PC-3 (cell line): Measurements from ENCODE around the gene NKX6-2. TPM values are rescaled to one million over a fixed set of nuclear protein-coding genes. Genes with fewer than 3 reads are reported as not detected.

Experiments
- ATAC-seq: fragments of 200-7000 bp; cut with Tn5 transposase; 2 replicates; pipeline ENCODE4 v1.9.1; 2020; ENCODE audit warnings: mild to moderate bottlenecking, moderate library complexity
- BruUV-seq: library from RNA; stranded (reverse); fragments of 400-500 nt; replicated peaks from 2 replicates; lab custom pipeline; 2021; lab: Mats Ljungman, UMichigan
- CTCF ChIA-PET: fragments of 300-600 bp; sonication (Branson Sonifier 250); formaldehyde crosslinking; loops from one replicate; lab custom pipeline; 2022; ENCODE audit warnings: antibody characterized with exemption; lab: Charles Lee
- POLR2A ChIA-PET: fragments of 300-600 bp; sonication (Branson Sonifier 250); formaldehyde crosslinking; loops from one replicate; lab custom pipeline; 2022; ENCODE audit warnings: antibody characterized with exemption; ENCODE audit not compliant: unreplicated experiment; lab: Charles Lee
- DNase-seq: peaks from one replicate; pipeline ENCODE4 v3.0.0-alpha.2; 2015
- H2AFZ ChIP-seq: fragments of 300-600 bp; sonication (generic); 2 replicates; pipeline ENCODE4 v1.6.0; 2016; ENCODE audit warnings: antibody characterized with exemption, low read length
- H3F3A ChIP-seq: fragments of 300-600 bp; sonication (generic); one replicate; pipeline ENCODE4 v1.6.0; 2017; ENCODE audit warnings: antibody characterized with exemption, low read length, control low read depth, mild to moderate bottlenecking; ENCODE audit not compliant: unreplicated experiment
- H3K27ac ChIP-seq: fragments of 300-600 bp; sonication (generic); 2 replicates; pipeline ENCODE4 v1.5.1; 2016; ENCODE audit warnings: mild to moderate bottlenecking, low read length
- H3K27me3 ChIP-seq: fragments of 300-600 bp; sonication (generic); 2 replicates; pipeline ENCODE4 v1.6.1; 2016; ENCODE audit warnings: low read length, mixed read lengths
- H3K36me3 ChIP-seq: fragments of 300-600 bp; sonication (generic); 2 replicates; pipeline ENCODE4 v1.6.1; 2016; ENCODE audit warnings: low read depth, mixed run types, low read length, mixed read lengths
- H3K4me1 ChIP-seq: fragments of 300-600 bp; sonication (generic); 2 replicates; pipeline ENCODE4 v1.5.1; 2016; ENCODE audit warnings: low read length; ENCODE audit not compliant: insufficient read depth
- H3K4me2 ChIP-seq: fragments of 300-600 bp; sonication (generic); 2 replicates; pipeline ENCODE4 v1.6.0; 2016; ENCODE audit warnings: low read length
- H3K4me3 ChIP-seq: fragments of 300-600 bp; sonication (generic); 2 replicates; pipeline ENCODE4 v1.5.1; 2016; ENCODE audit warnings: mild to moderate bottlenecking, low read length, mixed read lengths
- H3K79me2 ChIP-seq: fragments of 300-600 bp; sonication (generic); 2 replicates; pipeline ENCODE4 v1.6.1; 2017; ENCODE audit warnings: low read length, mixed read lengths
- H3K9ac ChIP-seq: fragments of 300-600 bp; sonication (generic); 2 replicates; pipeline ENCODE4 v1.6.0; 2016; ENCODE audit warnings: mild to moderate bottlenecking, low read length
- H3K9me2 ChIP-seq: fragments of 300-600 bp; sonication (generic); replicated peaks from 2 replicates; pipeline ENCODE4 v1.6.1; 2016; ENCODE audit warnings: mixed run types, low read length, mixed read lengths
- H3K9me3 ChIP-seq: fragments of 300-600 bp; sonication (generic); 2 replicates; pipeline ENCODE4 v1.6.1; 2016; ENCODE audit warnings: low read length, mixed read lengths
- H4K20me1 ChIP-seq: fragments of 300-600 bp; sonication (generic); 2 replicates; pipeline ENCODE4 v1.6.1; 2016; ENCODE audit warnings: low read length, mixed read lengths
- CTCF ChIP-seq: fragments of 300-600 bp; sonication (generic); conservative IDR thresholded peaks from 2 replicates; pipeline ENCODE4 v1.5.1; 2017; ENCODE audit warnings: antibody characterized with exemption, low read depth, mild to moderate bottlenecking, low read length
- EZH2 ChIP-seq: fragments of 300-600 bp; sonication (generic); IDR thresholded peaks from one replicate; pipeline ENCODE4 v1.6.1; 2017; ENCODE audit warnings: antibody characterized with exemption, mild to moderate bottlenecking, low read length; ENCODE audit not compliant: unreplicated experiment
- EZH2phosphoT487 ChIP-seq: fragments of 300-600 bp; sonication (generic); IDR thresholded peaks from 2 replicates; pipeline ENCODE4 v1.6.1; 2018; ENCODE audit warnings: mild to moderate bottlenecking, antibody characterized with exemption, low read length, borderline replicate concordance
- intact Hi-C: fragments of 100-400 bp; cut with micrococcal nuclease; formaldehyde crosslinking; loops from 2 replicates; pipeline ENCODE4 v1.9.0; 2023
- total RNA-seq: library from RNA; depleted of rRNA; stranded (reverse); fragments of >200 nt; gene quantifications from 2 replicates; pipeline ENCODE4 v1.2.3, GENCODE V29; 2014

NKX6-2 gene
- total RNA-seq, 1 experiment from 2014 or later, result not detected

DNA sequence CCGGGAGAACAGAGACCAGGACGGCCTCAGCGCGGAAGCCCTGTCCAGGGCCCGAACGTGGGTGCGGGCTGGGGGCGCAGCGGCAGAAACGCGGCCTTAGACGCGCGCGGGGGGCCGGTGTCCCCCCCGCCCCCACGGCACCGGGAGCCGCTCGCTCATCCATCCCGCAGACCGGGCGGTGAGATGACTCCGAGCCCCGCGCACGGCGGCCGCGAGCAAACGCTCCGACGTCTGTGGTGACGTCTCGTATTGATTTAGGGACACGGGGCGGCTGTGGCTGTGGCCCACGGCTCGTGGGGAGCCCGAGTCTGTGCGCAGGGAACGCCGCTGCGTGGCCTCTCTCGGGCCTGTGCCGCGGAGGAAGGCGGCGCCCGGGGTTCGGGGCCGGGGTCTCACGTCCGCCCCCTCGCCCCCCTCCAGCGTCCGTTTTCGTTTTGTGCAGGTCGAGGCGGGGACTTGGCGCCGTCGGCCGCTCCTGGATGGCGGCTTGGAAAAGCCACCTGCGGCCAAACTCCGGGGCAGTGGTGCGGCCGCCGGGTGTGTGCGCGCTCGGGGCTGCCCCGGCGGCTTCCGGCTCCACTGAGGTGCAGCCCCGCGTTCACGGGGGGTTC lies 1.0 kb upstream of the NKX6-2 start:
- Histone ChIP-seq H3K4me3 (peak overlapping the region; percentile 40), H3K9ac (no peak overlapping the region), H3F3A (no peaks in the 10 kb centered on the region), H3K9me2 (no peaks in the 10 kb centered on the region), H3K27ac (no peak overlapping the region), H3K4me2 (peak overlapping the region; percentile 53), H3K9me3 (no peaks in the 10 kb centered on the region), H2AFZ (no peak overlapping the region), H3K4me1 (no peaks in the 10 kb centered on the region), H4K20me1 (no peaks in the 10 kb centered on the region), H3K27me3 (peaks cover 30% of the 10 kb centered on the region), H3K36me3 (no peaks in the 10 kb centered on the region), H3K79me2 (no peaks in the 10 kb centered on the region)
- BruUV-seq, result no TSS peak
- POLR2A ChIA-PET, result no interaction called here
- peak; percentile 86 for TF ChIP-seq EZH2
- peak; percentile 65; the same call in 1 of the 2 replicates for TF ChIP-seq EZH2phosphoT487
- TF ChIP-seq CTCF, result no peak
- ATAC-seq (no peak), DNase-seq (no peak)
- CTCF ChIA-PET, result no interaction called here
- intact Hi-C loops, result no loop called here

- intact Hi-C loops, result no loop called here
- Histone ChIP-seq H3K27me3 (peaks cover 30% of the 10 kb centered on the region), H3K79me2 (no peaks in the 10 kb centered on the region), H3K27ac (no peak overlapping the region), H2AFZ (no peak overlapping the region), H3K4me3 (no peak overlapping the region), H3K9me3 (no peaks in the 10 kb centered on the region), H3K9me2 (no peaks in the 10 kb centered on the region), H3K36me3 (no peaks in the 10 kb centered on the region), H3K9ac (no peak overlapping the region), H4K20me1 (no peaks in the 10 kb centered on the region), H3K4me2 (no peak overlapping the region), H3F3A (no peaks in the 10 kb centered on the region), H3K4me1 (no peaks in the 10 kb centered on the region)
- CTCF ChIA-PET, result no interaction called here
- DNase-seq (no peak), ATAC-seq (no peak)
- BruUV-seq, result no TSS peak
- TF ChIP-seq EZH2phosphoT487 (no peak), CTCF (no peak), EZH2 (peak; percentile 72)
- POLR2A ChIA-PET, result no interaction called here
Observed at GRCh38 chr10:132786476-132786883, 533 bp upstream of the NKX6-2 start.

DNA sequence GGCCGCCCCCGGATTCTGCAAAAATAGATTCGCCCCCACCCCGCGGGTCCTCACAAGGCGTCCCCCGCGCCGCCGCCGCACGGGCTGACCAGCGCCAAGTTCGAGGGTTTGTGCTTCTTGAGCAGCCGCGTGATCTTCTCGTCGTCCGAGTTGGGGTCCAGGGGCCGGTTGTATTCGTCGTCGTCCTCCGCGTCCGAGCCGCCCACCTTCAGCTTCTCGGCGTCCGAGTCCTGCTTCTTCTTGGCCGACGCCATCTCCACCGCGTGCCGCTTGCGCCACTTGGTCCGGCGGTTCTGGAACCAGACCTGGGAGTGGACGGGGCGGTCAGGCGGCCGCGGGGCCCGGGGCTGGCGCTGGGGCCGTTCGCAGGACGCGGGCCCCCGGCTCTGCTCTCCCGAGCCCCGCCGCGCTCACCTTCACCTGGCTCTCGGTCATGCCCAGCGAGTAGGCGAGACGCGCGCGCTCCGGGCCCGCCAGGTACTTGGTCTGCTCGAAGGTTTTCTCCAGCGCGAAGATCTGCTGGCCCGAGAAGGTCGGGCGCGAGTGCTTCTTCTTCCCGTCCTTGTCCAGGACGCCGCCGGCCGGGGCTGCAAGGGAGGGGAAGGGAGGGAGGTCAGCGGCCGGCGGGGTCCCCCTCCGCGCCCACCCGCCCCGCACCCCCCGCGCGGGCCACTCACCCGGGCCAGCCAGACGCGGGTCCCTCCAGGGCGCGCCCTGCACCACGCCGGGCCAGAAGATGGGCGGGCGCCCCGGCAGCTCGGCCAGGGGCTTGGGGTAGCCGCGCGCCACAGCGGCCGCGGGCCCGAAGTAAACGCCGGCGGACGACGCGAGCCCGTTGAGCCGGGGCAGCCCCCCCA lies 853 bp downstream of the NKX6-2 start:
- Histone ChIP-seq H3K4me3 (no peak overlapping the region), H3K27me3 (peaks cover 30% of the 10 kb centered on the region), H3K9me2 (no peaks in the 10 kb centered on the region), H3K9ac (no peak overlapping the region), H3K79me2 (no peaks in the 10 kb centered on the region), H3F3A (no peaks in the 10 kb centered on the region), H3K27ac (no peak overlapping the region), H3K9me3 (no peaks in the 10 kb centered on the region), H2AFZ (no peak overlapping the region), H3K4me2 (no peak overlapping the region), H4K20me1 (no peaks in the 10 kb centered on the region), H3K36me3 (no peaks in the 10 kb centered on the region), H3K4me1 (no peaks in the 10 kb centered on the region)
- ChIA-PET POLR2A (no interaction called here), CTCF (no interaction called here)
- ATAC-seq (no peak), DNase-seq (no peak)
- no peak for TF ChIP-seq EZH2
- TF ChIP-seq EZH2phosphoT487, result no peak
- TF ChIP-seq CTCF, result no peak
- intact Hi-C loops, result no loop called here
- BruUV-seq, result no TSS peak
